Neural cell (in vitro differentiated cells): ENCODE data around the gene TUBG1. TPM values are rescaled to one million over a fixed set of nuclear protein-coding genes. Genes with fewer than 3 reads are reported as not detected.

Source experiments
- H2AFZ ChIP-seq: fragments of 200-600, 300-800 bp; sonication (generic), shearing (Covaris generic); 2 replicates; pipeline ENCODE4 v1.6.0; 2014; ENCODE audit warnings: low read depth, mild to moderate bottlenecking, antibody characterized with exemption, low read length, moderate library complexity
- H3F3A ChIP-seq: fragments of 200-600 bp; shearing (Covaris generic); 2 replicates; pipeline ENCODE4 v1.6.1; 2016; ENCODE audit warnings: mild to moderate bottlenecking, moderate library complexity, mixed read lengths, antibody characterized with exemption, low read length; ENCODE audit not compliant: insufficient read depth, poor library complexity, severe bottlenecking
- H3K27ac ChIP-seq: fragments of 200-600, 300-800 bp; sonication (generic), shearing (Covaris generic); 2 replicates; pipeline ENCODE4 v1.5.1; 2014; ENCODE audit warnings: mild to moderate bottlenecking, low read length, moderate library complexity
- H3K27me3 ChIP-seq: fragments of 300-800, 200-600 bp; sonication (generic), shearing (Covaris generic); 2 replicates; pipeline ENCODE4 v1.6.0; 2014; ENCODE audit warnings: mild to moderate bottlenecking, low read depth, low read length, moderate library complexity; ENCODE audit not compliant: insufficient read depth
- H3K36me3 ChIP-seq: fragments of 300-800, 200-600 bp; sonication (generic), shearing (Covaris generic); 2 replicates; pipeline ENCODE4 v1.5.1; 2014; ENCODE audit warnings: mild to moderate bottlenecking, antibody characterized with exemption, low read length, moderate library complexity; ENCODE audit not compliant: insufficient read depth
- H3K4me2 ChIP-seq: fragments of 300-800, 200-600 bp; sonication (generic), shearing (Covaris generic); 2 replicates; pipeline ENCODE4 v1.6.0; 2014; ENCODE audit warnings: mild to moderate bottlenecking, low read length
- H3K4me3 ChIP-seq: fragments of 300-800, 200-600 bp; sonication (generic), shearing (Covaris generic); 2 replicates; pipeline ENCODE4 v1.5.1; 2014; ENCODE audit warnings: mild to moderate bottlenecking, low read length, moderate library complexity
- H3K79me2 ChIP-seq: fragments of 200-600 bp; shearing (Covaris generic); replicated peaks from 2 replicates; pipeline ENCODE4 v1.6.0; 2014; ENCODE audit warnings: mild to moderate bottlenecking, low read length, moderate library complexity; ENCODE audit not compliant: insufficient read depth
- H3K9ac ChIP-seq: fragments of 300-800, 200-600 bp; sonication (generic), shearing (Covaris generic); 2 replicates; pipeline ENCODE4 v1.6.1; 2016; ENCODE audit warnings: mild to moderate bottlenecking, low read length, mixed read lengths
- H3K9me2 ChIP-seq: fragments of 200-600 bp; shearing (Covaris generic); 2 replicates; pipeline ENCODE4 v1.6.1; 2016; ENCODE audit warnings: mild to moderate bottlenecking, low read length, mixed read lengths; ENCODE audit not compliant: insufficient read depth
- H3K9me3 ChIP-seq: fragments of 200-600, 300-800 bp; sonication (generic), shearing (Covaris generic); 2 replicates; pipeline ENCODE4 v1.6.1; 2016; ENCODE audit warnings: mild to moderate bottlenecking, mixed run types, low read length, moderate library complexity, mixed read lengths
- H4K20me1 ChIP-seq: fragments of 200-600 bp; shearing (Covaris generic); 2 replicates; pipeline ENCODE4 v1.6.1; 2016; ENCODE audit warnings: mild to moderate bottlenecking, mixed run types; ENCODE audit not compliant: insufficient read depth
- EP300 ChIP-seq: fragments of 450-650 bp; conservative IDR thresholded peaks from 2 replicates; pipeline ENCODE4 v1.6.1; 2014; ENCODE audit warnings: antibody characterized with exemption, mild to moderate bottlenecking, moderate library complexity; ENCODE audit not compliant: poor library complexity, severe bottlenecking
- EZH2 ChIP-seq: fragments of 200-600, 300-800 bp; shearing (Covaris generic), sonication (generic); IDR thresholded peaks from 2 replicates; pipeline ENCODE4 v1.6.1; 2014; ENCODE audit warnings: antibody characterized with exemption, low read length, borderline replicate concordance, mild to moderate bottlenecking; ENCODE audit not compliant: insufficient read depth, poor library complexity, severe bottlenecking
- MXI1 ChIP-seq: fragments of 450-650 bp; conservative IDR thresholded peaks from 2 replicates; pipeline ENCODE4 v1.6.1; 2014; ENCODE audit warnings: antibody characterized with exemption, mild to moderate bottlenecking; ENCODE audit not compliant: poor library complexity, severe bottlenecking
- POLR2AphosphoS5 ChIP-seq: IDR thresholded peaks from 2 replicates; pipeline ENCODE4 v1.6.1; 2012
- RAD21 ChIP-seq: fragments of 450-650 bp; conservative IDR thresholded peaks from 2 replicates; pipeline ENCODE4 v1.6.1; 2014; ENCODE audit warnings: antibody characterized with exemption, mild to moderate bottlenecking, moderate library complexity
- SMC3 ChIP-seq: fragments of 450-650 bp; conservative IDR thresholded peaks from 2 replicates; pipeline ENCODE4 v1.6.1; 2014; ENCODE audit warnings: antibody characterized with exemption, mild to moderate bottlenecking, moderate library complexity; ENCODE audit not compliant: poor library complexity
- TAF1 ChIP-seq: IDR thresholded peaks from 2 replicates; pipeline ENCODE4 v1.6.1; 2012; ENCODE audit warnings: low read depth
- polyA plus RNA-seq: library from polyadenylated mRNA; depleted of rRNA; stranded (reverse); fragments of >200 nt; gene quantifications from 2 replicates; pipeline ENCODE4 v1.2.3, GENCODE V29; 2014
- TF ChIP-seq, protein P1 (sequence below): IDR thresholded peaks from 2 replicates; pipeline ENCODE4 v1.6.1; 2012; ENCODE audit warnings: borderline replicate concordance
- TF ChIP-seq, protein P2 (sequence below): fragments of 450-650 bp; IDR thresholded peaks from 2 replicates; pipeline ENCODE4 v1.5.1; 2014; ENCODE audit warnings: antibody characterized with exemption, mild to moderate bottlenecking, moderate library complexity; ENCODE audit not compliant: poor library complexity, severe bottlenecking

Gene TUBG1
- polyA plus RNA-seq, 1 donor from 2014 or later: 14.2 TPM

DNA sequence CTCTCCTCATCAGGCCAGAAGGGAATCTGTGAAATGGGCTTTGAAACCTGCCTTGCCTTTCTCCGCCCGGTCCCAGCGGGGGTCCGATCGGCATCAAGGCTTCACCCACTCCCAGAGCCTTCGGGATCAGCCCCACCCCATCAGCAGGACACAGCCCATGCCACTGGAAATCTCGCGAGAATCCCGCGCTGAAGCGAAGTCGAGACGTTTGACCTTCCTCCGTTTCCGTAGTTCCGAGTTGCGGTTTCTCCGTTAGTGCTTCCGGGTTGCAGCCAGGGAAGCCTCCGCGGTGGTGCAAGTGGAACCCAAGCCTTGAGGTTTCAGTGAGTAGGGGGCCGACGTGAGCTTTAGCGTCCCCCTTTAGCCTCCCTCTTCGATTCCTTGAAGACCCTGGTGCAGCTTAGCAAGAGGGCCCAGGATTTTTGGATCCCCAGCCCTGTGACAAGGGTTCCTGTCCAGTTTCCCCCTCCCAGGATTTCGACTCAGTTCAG lies 47.5 kb upstream of the TUBG1 start, which contains the start of gene COASY:
COASY (plus strand) TSS at position 252 of the 491 bp plus-strand sequence. CDS start 475 bp downstream, outside the sequence.
- Histone ChIP-seq H3K27ac (peak within 1 kb of the TSS; percentile 81), H3K4me2 (peak within 1 kb of the TSS; percentile 76), H3F3A (no peaks in the 10 kb centered on the region), H3K79me2 (peaks cover 10% of the 10 kb centered on the region), H3K9me3 (no peaks in the 10 kb centered on the region), H3K27me3 (no peaks in the 10 kb centered on the region), H3K4me3 (peak within 1 kb of the TSS; percentile 93), H2AFZ (peak within 1 kb of the TSS; percentile 62), H3K36me3 (no peaks in the 10 kb centered on the region), H3K9ac (peak within 1 kb of the TSS; percentile 84), H3K9me2 (no peaks in the 10 kb centered on the region), H4K20me1 (no peaks in the 10 kb centered on the region)
- TF ChIP-seq, protein P1, sequence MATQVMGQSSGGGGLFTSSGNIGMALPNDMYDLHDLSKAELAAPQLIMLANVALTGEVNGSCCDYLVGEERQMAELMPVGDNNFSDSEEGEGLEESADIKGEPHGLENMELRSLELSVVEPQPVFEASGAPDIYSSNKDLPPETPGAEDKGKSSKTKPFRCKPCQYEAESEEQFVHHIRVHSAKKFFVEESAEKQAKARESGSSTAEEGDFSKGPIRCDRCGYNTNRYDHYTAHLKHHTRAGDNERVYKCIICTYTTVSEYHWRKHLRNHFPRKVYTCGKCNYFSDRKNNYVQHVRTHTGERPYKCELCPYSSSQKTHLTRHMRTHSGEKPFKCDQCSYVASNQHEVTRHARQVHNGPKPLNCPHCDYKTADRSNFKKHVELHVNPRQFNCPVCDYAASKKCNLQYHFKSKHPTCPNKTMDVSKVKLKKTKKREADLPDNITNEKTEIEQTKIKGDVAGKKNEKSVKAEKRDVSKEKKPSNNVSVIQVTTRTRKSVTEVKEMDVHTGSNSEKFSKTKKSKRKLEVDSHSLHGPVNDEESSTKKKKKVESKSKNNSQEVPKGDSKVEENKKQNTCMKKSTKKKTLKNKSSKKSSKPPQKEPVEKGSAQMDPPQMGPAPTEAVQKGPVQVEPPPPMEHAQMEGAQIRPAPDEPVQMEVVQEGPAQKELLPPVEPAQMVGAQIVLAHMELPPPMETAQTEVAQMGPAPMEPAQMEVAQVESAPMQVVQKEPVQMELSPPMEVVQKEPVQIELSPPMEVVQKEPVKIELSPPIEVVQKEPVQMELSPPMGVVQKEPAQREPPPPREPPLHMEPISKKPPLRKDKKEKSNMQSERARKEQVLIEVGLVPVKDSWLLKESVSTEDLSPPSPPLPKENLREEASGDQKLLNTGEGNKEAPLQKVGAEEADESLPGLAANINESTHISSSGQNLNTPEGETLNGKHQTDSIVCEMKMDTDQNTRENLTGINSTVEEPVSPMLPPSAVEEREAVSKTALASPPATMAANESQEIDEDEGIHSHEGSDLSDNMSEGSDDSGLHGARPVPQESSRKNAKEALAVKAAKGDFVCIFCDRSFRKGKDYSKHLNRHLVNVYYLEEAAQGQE: no peak
- TF ChIP-seq MXI1: peak; percentile 77
- no peak for TF ChIP-seq EP300
- peak; percentile 86 for TF ChIP-seq POLR2AphosphoS5
- no peak for TF ChIP-seq EZH2
- TF ChIP-seq RAD21: no peak
- peak; percentile 20 for TF ChIP-seq SMC3
- TF ChIP-seq, protein P2, sequence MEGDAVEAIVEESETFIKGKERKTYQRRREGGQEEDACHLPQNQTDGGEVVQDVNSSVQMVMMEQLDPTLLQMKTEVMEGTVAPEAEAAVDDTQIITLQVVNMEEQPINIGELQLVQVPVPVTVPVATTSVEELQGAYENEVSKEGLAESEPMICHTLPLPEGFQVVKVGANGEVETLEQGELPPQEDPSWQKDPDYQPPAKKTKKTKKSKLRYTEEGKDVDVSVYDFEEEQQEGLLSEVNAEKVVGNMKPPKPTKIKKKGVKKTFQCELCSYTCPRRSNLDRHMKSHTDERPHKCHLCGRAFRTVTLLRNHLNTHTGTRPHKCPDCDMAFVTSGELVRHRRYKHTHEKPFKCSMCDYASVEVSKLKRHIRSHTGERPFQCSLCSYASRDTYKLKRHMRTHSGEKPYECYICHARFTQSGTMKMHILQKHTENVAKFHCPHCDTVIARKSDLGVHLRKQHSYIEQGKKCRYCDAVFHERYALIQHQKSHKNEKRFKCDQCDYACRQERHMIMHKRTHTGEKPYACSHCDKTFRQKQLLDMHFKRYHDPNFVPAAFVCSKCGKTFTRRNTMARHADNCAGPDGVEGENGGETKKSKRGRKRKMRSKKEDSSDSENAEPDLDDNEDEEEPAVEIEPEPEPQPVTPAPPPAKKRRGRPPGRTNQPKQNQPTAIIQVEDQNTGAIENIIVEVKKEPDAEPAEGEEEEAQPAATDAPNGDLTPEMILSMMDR: no peak
- peak; percentile 37 for TF ChIP-seq TAF1

DNA sequence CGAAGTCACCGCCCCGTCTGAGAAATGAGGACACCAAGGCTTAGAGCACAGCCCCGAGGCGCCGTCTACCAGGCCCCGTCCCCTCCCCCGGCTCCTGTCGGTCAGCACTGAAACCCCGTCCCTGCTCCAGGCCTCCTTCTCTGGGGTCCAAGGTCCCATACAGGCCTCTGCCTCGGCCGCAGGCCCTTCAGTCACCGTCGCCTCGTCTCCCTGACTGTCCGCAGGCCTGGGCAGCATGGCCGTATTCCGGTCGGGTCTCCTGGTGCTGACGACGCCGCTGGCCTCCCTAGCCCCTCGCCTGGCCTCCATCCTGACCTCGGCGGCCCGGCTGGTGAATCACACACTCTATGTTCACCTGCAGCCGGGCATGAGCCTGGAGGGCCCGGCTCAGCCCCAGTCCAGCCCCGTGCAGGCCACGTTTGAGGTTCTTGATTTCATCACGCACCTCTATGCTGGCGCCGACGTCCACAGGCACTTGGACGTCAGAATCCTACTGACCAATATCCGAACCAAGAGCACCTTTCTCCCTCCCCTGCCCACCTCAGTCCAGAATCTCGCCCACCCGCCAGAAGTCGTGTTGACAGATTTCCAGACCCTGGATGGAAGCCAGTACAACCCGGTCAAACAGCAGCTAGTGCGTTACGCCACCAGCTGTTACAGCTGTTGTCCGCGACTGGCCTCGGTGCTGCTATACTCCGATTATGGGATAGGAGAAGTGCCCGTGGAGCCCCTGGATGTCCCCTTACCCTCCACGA lies 46.9 kb upstream of the TUBG1 start:
- H3K9me2 ChIP-seq: no peaks in the 10 kb centered on the region

More for the DNA sequence above, 46.9 kb upstream of the TUBG1 start:
- H3K4me2 ChIP-seq: peak overlapping the region; percentile 76
- peak overlapping the region; percentile 62 for H2AFZ ChIP-seq
- H3K9me3 ChIP-seq: no peaks in the 10 kb centered on the region
- TF ChIP-seq EP300 (no peak), MXI1 (no peak)
- TF ChIP-seq, protein P2: no peak
- no peaks in the 10 kb centered on the region for H3K27me3 ChIP-seq
- no peaks in the 10 kb centered on the region for H3K36me3 ChIP-seq
- peak overlapping the region; percentile 81 for H3K27ac ChIP-seq
- peak overlapping the region; percentile 93 for H3K4me3 ChIP-seq
- peak overlapping the region; percentile 84 for H3K9ac ChIP-seq
- peaks cover 14% of the 10 kb centered on the region for H3K79me2 ChIP-seq
- H4K20me1 ChIP-seq: no peaks in the 10 kb centered on the region
- no peaks in the 10 kb centered on the region for H3F3A ChIP-seq
